Measurements from ENCODE around the gene IL13. TPM values are rescaled to one million over a fixed set of nuclear protein-coding genes. Genes with fewer than 3 reads are reported as not detected.

The IL13 gene
- total and polyA plus RNA-seq, 2 donors (not counting 3 experiments of a cell fraction or from before 2014, with no cell fraction given) = 0.06 TPM; not detected in 1

GRCh38 chr5:132639706-132640130 is 18.3 kb upstream of the IL13 start:
- Histone ChIP-seq H4K20me1 (replicated peaks; ENCODE audit: control insufficient read depth, extremely low read depth, insufficient read depth, low read length) (no peaks in the 10 kb centered on the region), H3K4me3 (replicated peaks in 1 of 3; ENCODE audit: insufficient read depth in 1 of 3, low read depth in 1 of 3, low read length in 3 of 3) (no peak overlapping the region), H3K9me3 (replicated peaks; ENCODE audit: control insufficient read depth, insufficient read depth, low read length) (no peaks in the 10 kb centered on the region), H2AFZ (ENCODE audit: low read depth, low read length) (no peak overlapping the region), H3K4me1 (ENCODE audit: control insufficient read depth, extremely low read depth, insufficient read depth, low read length) (no peaks in the 10 kb centered on the region), H3K36me3 (ENCODE audit: control insufficient read depth in 2 of 2, extremely low read depth in 1 of 2, insufficient read depth in 2 of 2, low read length in 2 of 2) (peaks cover 4 to 12% of the 10 kb centered on the region in 2 experiments), H3K4me2 (ENCODE audit: insufficient read depth, low read length) (no peak overlapping the region), H3K9ac (replicated peaks; ENCODE audit: extremely low read depth, insufficient read depth, low read length) (no peak overlapping the region), H3K9me1 (replicated peaks; ENCODE audit: control insufficient read depth, extremely low read depth, insufficient read depth, low read length) (no peaks in the 10 kb centered on the region), H3K79me2 (ENCODE audit: control insufficient read depth, insufficient read depth, low read length) (no peaks in the 10 kb centered on the region), H3K27me3 (ENCODE audit: control insufficient read depth in 2 of 2, insufficient read depth in 2 of 2, low read length in 2 of 2) (no peaks in the 10 kb centered on the region), H3K27ac (ENCODE audit: insufficient read depth, low read depth, low read length) (no peak overlapping the region)
- no peak for DNase-seq (ENCODE audit: low read depth, low spot score)
- TF ChIP-seq CTCF (IDR thresholded peaks at IDR 0.05; ENCODE audit: extremely low read depth in 1 of 2, insufficient read depth in 1 of 2, low read depth in 1 of 2, low read length in 2 of 2) = no peak
- TF ChIP-seq POLR2AphosphoS5 (IDR thresholded peaks at IDR 0.05; ENCODE audit: insufficient read depth, low read depth, low read length) = no peak
- CTCF ChIA-PET = no interaction called here
- no TSS peak for BruUV-seq (replicated peaks)
- POLR2A ChIA-PET = no interaction called here
- FAIRE-seq = no peak
- intact Hi-C loops (cut with micrococcal nuclease) = no loop called here
- dilution Hi-C loops (cut with MboI; ENCODE audit: extremely low pct_ligation_motif_present, low sequenced_read_pairs) = no loop called here

- no peaks in the 10 kb centered on the region for H3K27me3 ChIP-seq (ENCODE audit: control insufficient read depth in 2 of 2, insufficient read depth in 2 of 2, low read length in 2 of 2)
- no peak for TF ChIP-seq CTCF (IDR thresholded peaks at IDR 0.05; ENCODE audit: extremely low read depth in 1 of 2, insufficient read depth in 1 of 2, low read depth in 1 of 2, low read length in 2 of 2)
- TF ChIP-seq MAX (IDR thresholded peaks at IDR 0.05; ENCODE audit: insufficient read depth, insufficient read length) = no peak
- TF ChIP-seq GATA2 (IDR thresholded peaks at IDR 0.05; ENCODE audit: insufficient read depth, insufficient read length, low read depth, low read length) = no peak
- no peak for TF ChIP-seq FOS (IDR thresholded peaks at IDR 0.05; ENCODE audit: borderline replicate concordance, insufficient read depth, low read length)
- TF ChIP-seq POLR2A (IDR thresholded peaks at IDR 0.05; ENCODE audit: low read depth, low read length) = no peak
- TF ChIP-seq POLR2AphosphoS5 (IDR thresholded peaks at IDR 0.05; ENCODE audit: insufficient read depth, low read depth, low read length) = no peak
- no peak for TF ChIP-seq JUN (IDR thresholded peaks at IDR 0.05; ENCODE audit: borderline replicate concordance, insufficient read depth, insufficient read length, low read depth)
- TF ChIP-seq EZH2 (IDR thresholded peaks at IDR 0.05; ENCODE audit: borderline replicate concordance, low read depth, low read length, severe bottlenecking) = no peak
- no peaks in the 10 kb centered on the region for H3K9me1 ChIP-seq (replicated peaks; ENCODE audit: control insufficient read depth, extremely low read depth, insufficient read depth, low read length)
- H3K9me3 ChIP-seq (replicated peaks; ENCODE audit: control insufficient read depth, insufficient read depth, low read length) = no peaks in the 10 kb centered on the region
- DNase-seq (ENCODE audit: low read depth, low spot score) (no peak), FAIRE-seq (no peak)
- H3K27ac ChIP-seq (ENCODE audit: insufficient read depth, low read depth, low read length) = no peak overlapping the region
- H3K4me1 ChIP-seq (ENCODE audit: control insufficient read depth, extremely low read depth, insufficient read depth, low read length) = no peaks in the 10 kb centered on the region
- no peak overlapping the region for H3K4me3 ChIP-seq (replicated peaks in 1 of 3; ENCODE audit: insufficient read depth in 1 of 3, low read depth in 1 of 3, low read length in 3 of 3)
- no TSS peak for BruUV-seq (replicated peaks)
- POLR2A ChIA-PET = no interaction called here
- peaks cover 4 to 12% of the 10 kb centered on the region in 2 experiments for H3K36me3 ChIP-seq (ENCODE audit: control insufficient read depth in 2 of 2, extremely low read depth in 1 of 2, insufficient read depth in 2 of 2, low read length in 2 of 2)
- dilution Hi-C loops (cut with MboI; ENCODE audit: extremely low pct_ligation_motif_present, low sequenced_read_pairs) (no loop called here), intact Hi-C loops (cut with micrococcal nuclease) (no loop called here)
- H3K4me2 ChIP-seq (ENCODE audit: insufficient read depth, low read length) = no peak overlapping the region
- CTCF ChIA-PET = no interaction called here
- no peaks in the 10 kb centered on the region for H3K79me2 ChIP-seq (ENCODE audit: control insufficient read depth, insufficient read depth, low read length)
- H2AFZ ChIP-seq (ENCODE audit: low read depth, low read length) = no peak overlapping the region
- no peaks in the 10 kb centered on the region for H4K20me1 ChIP-seq (replicated peaks; ENCODE audit: control insufficient read depth, extremely low read depth, insufficient read depth, low read length)
- no peak overlapping the region for H3K9ac ChIP-seq (replicated peaks; ENCODE audit: extremely low read depth, insufficient read depth, low read length)
These were observed 17.4 kb upstream of the IL13 start for GRCh38 chr5:132640613-132641012.
